ENCODE measurements around the gene LAG3. TPM values are rescaled to one million over a fixed set of nuclear protein-coding genes. Genes with fewer than 3 reads are reported as not detected.

The LAG3 gene
- polyA plus RNA-seq, 2 donors: 0.88 to 1.1 TPM

DNA sequence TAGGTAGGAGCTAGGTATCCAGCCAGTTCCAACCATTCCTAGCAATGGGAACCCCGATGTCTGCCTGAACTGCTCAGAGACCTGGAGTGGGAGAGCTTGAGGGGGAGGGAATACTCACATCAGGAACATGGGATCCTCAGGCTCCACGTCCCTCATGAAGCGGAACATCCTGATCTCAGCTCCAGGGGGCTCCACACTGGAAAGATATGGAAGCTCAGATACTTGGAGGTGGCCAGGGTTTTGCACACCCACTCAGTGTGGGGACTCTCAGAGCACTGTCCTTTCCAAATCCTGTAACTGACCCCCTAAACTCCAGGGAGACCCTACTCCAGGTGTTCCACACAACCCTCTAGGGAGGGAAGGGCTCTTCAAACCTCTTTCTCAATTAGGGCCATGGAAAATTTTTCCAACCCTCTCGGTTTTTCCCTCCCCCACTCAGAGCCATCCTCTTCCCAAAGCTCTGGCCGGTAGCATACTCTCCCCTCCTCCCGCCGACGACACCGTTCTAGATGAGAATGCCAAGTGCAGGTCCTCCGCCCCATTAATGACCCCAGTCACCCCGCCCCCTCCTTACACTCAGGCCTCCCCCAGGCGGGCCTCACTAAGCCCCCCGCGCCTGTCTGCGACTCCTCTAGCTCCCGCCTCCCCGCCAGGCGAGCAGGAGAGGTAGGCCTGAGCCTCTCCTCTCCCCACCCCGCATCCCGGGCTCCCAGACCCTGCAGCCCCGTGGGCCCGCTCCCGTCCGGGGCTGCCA is 20.0 kb upstream of the LAG3 start:
- Histone ChIP-seq H3K4me3 (ENCODE audit: low read depth in 1 of 2, low read length in 2 of 2) (peak overlapping the region; percentile 65 to 96), H3K9me3 (ENCODE audit: control insufficient read depth in 2 of 2, insufficient read depth in 1 of 2, low read depth in 1 of 2, low read length in 1 of 2) (no peaks in the 10 kb centered on the region), H3K4me1 (ENCODE audit: control insufficient read depth in 2 of 2, insufficient read depth in 2 of 2, low read length in 1 of 2) (peaks cover 0 to 4% of the 10 kb centered on the region in 2 donors), H3K36me3 (ENCODE audit: control insufficient read depth in 2 of 2, insufficient read depth in 2 of 2, low read length in 1 of 2) (peaks cover 6 to 33% of the 10 kb centered on the region in 2 donors), H3K27ac (ENCODE audit: low read depth in 2 of 2, low read length in 1 of 2) (peak overlapping the region; percentile 100), H3K27me3 (ENCODE audit: control insufficient read depth in 1 of 2, insufficient read depth in 2 of 2, low read length in 2 of 2) (no peaks in the 10 kb centered on the region)
- 4% methylated on average over 24 of the region's 24 CpGs for WGBS, 2 donors

DNA sequence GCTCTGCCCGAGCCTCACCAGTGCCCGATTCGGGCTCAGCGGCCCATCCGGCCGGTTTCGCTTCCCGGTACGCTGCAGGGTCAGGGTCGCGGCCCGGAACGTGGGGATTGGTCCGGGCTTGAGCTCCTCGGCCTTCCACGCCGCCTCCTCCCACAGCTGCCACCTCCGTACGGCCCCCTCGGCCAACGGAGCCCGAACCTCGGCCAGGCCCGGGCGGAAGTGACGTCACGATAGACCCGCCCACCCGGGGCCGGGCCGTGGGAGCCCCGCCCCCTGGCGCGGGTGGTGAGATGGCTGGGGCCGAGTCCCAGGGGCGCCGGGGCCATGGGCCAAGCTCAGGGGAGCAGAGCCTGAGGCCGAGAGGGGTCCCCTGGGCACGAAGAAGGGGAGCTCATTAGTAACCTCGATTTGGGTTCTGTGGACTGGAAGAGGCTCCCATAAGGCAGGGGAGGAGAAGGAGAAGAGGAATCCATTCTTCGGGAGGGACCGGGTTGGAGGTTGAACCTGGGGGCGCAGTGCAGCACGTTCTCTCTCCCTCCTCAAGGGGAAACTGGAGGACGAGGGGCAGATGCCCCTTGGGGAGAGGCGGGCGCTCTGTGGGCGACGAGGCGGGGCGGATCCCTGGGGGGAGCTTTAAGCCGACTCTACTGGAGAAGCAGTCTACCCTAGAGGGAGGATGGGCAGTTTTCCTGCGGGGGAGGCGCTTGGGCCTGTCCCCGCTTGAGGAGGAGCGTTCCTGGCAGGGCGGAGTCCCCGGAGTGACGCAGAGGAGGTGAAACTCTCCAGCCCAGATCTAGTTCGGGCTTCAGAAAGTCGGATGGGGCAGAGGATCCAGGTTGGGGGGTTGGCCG is 19.2 kb upstream of the LAG3 start, which contains the start of gene MLF2:
Gene MLF2, minus strand, starts transcription at position 221 of the 851 bp plus-strand sequence. CDS start 807 bp downstream, outside the sequence.
- Histone ChIP-seq H3K4me3 (ENCODE audit: low read depth in 1 of 2, low read length in 2 of 2) (peak within 1 kb of the TSS; percentile 65 to 96), H3K36me3 (ENCODE audit: control insufficient read depth in 2 of 2, insufficient read depth in 2 of 2, low read length in 1 of 2) (peaks cover 4 to 26% of the 10 kb centered on the region in 2 donors), H3K27me3 (ENCODE audit: control insufficient read depth in 1 of 2, insufficient read depth in 2 of 2, low read length in 2 of 2) (no peaks in the 10 kb centered on the region), H3K9me3 (ENCODE audit: control insufficient read depth in 2 of 2, insufficient read depth in 1 of 2, low read depth in 1 of 2, low read length in 1 of 2) (no peaks in the 10 kb centered on the region), H3K4me1 (ENCODE audit: control insufficient read depth in 2 of 2, insufficient read depth in 2 of 2, low read length in 1 of 2) (peaks cover 0 to 4% of the 10 kb centered on the region in 2 donors), H3K27ac (ENCODE audit: low read depth in 2 of 2, low read length in 1 of 2) (peak within 1 kb of the TSS; percentile 100)
- WGBS, 2 donors: 0% methylated on average over 61 to 62 of the region's 62 CpGs

DNA sequence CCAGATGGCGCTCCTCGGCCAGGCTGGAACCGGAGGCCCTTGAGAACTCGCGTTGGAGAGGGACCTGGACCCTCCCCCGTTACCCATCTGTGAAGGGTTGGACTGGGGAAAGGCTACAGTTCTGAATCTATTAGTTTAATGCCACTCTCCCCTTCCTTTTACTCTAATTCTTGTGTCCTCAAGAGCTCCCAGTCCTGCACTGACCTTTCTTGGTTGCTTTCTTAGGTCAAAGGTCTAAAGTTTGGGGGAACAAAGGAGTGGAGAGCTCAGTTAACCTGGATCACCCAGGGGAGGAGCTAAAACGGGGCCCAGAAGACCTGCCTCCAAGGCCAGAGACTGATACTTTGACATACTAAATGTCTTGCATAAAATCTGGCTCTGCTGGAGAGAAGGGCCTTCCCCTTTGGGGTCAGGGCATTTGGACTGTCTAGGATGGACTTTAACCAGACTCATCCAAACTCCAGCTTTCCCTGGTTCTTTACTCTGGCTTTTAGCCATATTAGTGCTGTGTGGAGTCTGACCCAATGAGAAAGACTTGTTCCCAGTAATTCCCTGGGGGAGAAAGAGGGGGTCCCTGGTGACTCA is 18.5 kb upstream of the LAG3 start:
- Histone ChIP-seq H3K9me3 (ENCODE audit: control insufficient read depth in 2 of 2, insufficient read depth in 1 of 2, low read depth in 1 of 2, low read length in 1 of 2) (no peaks in the 10 kb centered on the region), H3K36me3 (ENCODE audit: control insufficient read depth in 2 of 2, insufficient read depth in 2 of 2, low read length in 1 of 2) (peaks cover 4 to 21% of the 10 kb centered on the region in 2 donors), H3K27ac (ENCODE audit: low read depth in 2 of 2, low read length in 1 of 2) (peak overlapping the region; percentile 3 to 100), H3K4me1 (ENCODE audit: control insufficient read depth in 2 of 2, insufficient read depth in 2 of 2, low read length in 1 of 2) (peaks cover 0 to 4% of the 10 kb centered on the region in 2 donors), H3K4me3 (ENCODE audit: low read depth in 1 of 2, low read length in 2 of 2) (no peak overlapping the region), H3K27me3 (ENCODE audit: control insufficient read depth in 1 of 2, insufficient read depth in 2 of 2, low read length in 2 of 2) (no peaks in the 10 kb centered on the region)
- 0 to 1% methylated on average over 7 of the region's 7 CpGs for WGBS, 2 donors

DNA sequence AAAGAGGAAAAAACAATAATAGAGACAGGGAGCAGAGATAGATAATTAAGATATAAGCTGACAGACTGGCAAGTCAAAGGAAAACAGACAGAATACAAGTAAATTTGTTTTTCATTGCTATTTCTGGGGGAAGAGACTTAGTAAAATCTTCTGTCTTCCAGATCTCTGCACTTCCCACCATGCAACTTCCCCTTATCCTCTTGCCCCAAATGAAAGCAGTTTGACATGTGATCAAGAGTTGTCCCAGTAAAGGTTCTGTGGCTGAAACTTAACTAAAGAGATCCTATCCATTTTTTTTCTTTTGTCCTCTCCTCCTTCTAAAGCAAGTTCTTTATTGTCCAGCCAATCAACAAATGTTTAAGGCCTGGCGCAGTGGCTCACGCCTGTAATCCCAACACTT is 17.9 kb upstream of the LAG3 start:
- no peak overlapping the region for H3K27ac ChIP-seq (ENCODE audit: low read depth in 2 of 2, low read length in 1 of 2)
- H3K4me1 ChIP-seq (ENCODE audit: control insufficient read depth in 2 of 2, insufficient read depth in 2 of 2, low read length in 1 of 2): peaks cover 0 to 4% of the 10 kb centered on the region in 2 donors
- H3K36me3 ChIP-seq (ENCODE audit: control insufficient read depth in 2 of 2, insufficient read depth in 2 of 2, low read length in 1 of 2): peaks cover 4 to 17% of the 10 kb centered on the region in 2 donors
- H3K4me3 ChIP-seq (ENCODE audit: low read depth in 1 of 2, low read length in 2 of 2): no peak overlapping the region
- WGBS, 2 donors: 88 to 92% methylated on average over 2 of the region's 2 CpGs
- H3K27me3 ChIP-seq (ENCODE audit: control insufficient read depth in 1 of 2, insufficient read depth in 2 of 2, low read length in 2 of 2): no peaks in the 10 kb centered on the region
- H3K9me3 ChIP-seq (ENCODE audit: control insufficient read depth in 2 of 2, insufficient read depth in 1 of 2, low read depth in 1 of 2, low read length in 1 of 2): no peaks in the 10 kb centered on the region

DNA sequence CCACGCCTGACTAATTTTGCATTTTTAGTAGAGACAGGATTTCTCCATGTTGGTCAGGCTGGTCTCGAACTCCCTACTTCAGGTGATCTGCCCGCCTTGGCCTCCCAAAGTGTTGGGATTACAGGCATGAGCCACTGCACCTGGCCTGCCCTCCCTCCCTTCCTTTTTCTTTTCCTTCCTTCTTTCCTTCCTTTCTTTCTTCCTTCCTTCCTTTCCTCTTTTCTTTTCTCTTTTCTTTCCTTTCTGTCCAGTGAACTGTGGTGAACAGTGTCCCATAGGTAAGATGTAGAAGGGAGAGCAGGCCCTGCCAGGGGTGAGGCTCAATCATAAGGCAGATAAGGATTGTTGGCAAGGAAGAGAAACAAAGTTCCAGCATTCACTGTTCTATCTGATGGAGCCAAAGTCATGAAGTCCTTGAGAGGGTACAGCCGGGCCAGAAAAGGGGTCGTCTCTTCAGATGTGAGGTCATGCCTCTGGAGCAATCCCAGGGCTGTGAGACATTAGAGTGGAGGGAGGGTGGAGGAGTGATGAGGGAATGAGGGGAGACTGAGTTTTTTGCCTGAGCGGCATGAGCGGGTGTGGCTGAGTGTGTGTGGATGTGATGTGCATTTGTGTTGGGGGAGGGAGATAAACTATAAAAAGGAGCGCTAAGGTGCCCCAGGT is 15.2 kb upstream of the LAG3 start:
- WGBS, 2 donors: 77 to 87% methylated on average over 8 of the region's 8 CpGs
- no peak overlapping the region for H3K27ac ChIP-seq (ENCODE audit: low read depth in 2 of 2, low read length in 1 of 2)
- H3K9me3 ChIP-seq (ENCODE audit: control insufficient read depth in 2 of 2, insufficient read depth in 1 of 2, low read depth in 1 of 2, low read length in 1 of 2): no peaks in the 10 kb centered on the region
- no peaks in the 10 kb centered on the region for H3K36me3 ChIP-seq (ENCODE audit: control insufficient read depth in 2 of 2, insufficient read depth in 2 of 2, low read length in 1 of 2)
- H3K4me1 ChIP-seq (ENCODE audit: control insufficient read depth in 2 of 2, insufficient read depth in 2 of 2, low read length in 1 of 2): no peaks in the 10 kb centered on the region
- no peak overlapping the region for H3K4me3 ChIP-seq (ENCODE audit: low read depth in 1 of 2, low read length in 2 of 2)
- H3K27me3 ChIP-seq (ENCODE audit: control insufficient read depth in 1 of 2, insufficient read depth in 2 of 2, low read length in 2 of 2): no peaks in the 10 kb centered on the region

DNA sequence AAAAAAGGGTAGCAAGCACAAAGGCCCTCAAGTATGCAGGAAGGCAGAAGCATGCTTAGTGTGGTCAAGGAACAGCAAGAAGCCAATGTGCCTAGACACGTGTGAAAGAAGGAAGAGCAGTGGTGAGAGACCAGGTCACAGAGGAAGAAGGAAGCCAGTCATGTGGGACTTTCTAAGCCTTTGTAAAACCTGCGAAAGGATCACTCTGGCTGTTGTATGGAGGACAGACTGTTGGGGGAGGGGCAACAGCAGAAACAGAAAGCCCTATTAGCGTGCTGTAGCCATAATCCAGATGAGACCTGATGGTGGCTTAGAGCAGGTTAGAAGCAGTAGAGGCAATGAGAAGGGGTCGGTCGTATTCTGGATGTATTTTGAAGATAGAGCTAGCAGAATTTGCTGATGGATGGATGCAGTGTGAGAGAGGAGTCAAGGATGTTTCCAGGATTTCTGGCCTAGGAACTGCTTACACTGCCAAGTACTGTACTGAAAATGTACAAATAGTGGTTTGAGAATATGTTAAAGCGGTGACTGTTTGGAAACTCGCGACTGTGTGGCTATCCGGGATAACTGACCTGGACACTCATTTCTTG is 13.7 kb upstream of the LAG3 start:
- H3K4me1 ChIP-seq (ENCODE audit: control insufficient read depth in 2 of 2, insufficient read depth in 2 of 2, low read length in 1 of 2): no peaks in the 10 kb centered on the region
- no peak overlapping the region for H3K27ac ChIP-seq (ENCODE audit: low read depth in 2 of 2, low read length in 1 of 2)
- 85 to 87% methylated on average over 9 of the region's 9 CpGs for WGBS, 2 donors
- no peaks in the 10 kb centered on the region for H3K9me3 ChIP-seq (ENCODE audit: control insufficient read depth in 2 of 2, insufficient read depth in 1 of 2, low read depth in 1 of 2, low read length in 1 of 2)
- H3K27me3 ChIP-seq (ENCODE audit: control insufficient read depth in 1 of 2, insufficient read depth in 2 of 2, low read length in 2 of 2): no peaks in the 10 kb centered on the region
- no peaks in the 10 kb centered on the region for H3K36me3 ChIP-seq (ENCODE audit: control insufficient read depth in 2 of 2, insufficient read depth in 2 of 2, low read length in 1 of 2)
- no peak overlapping the region for H3K4me3 ChIP-seq (ENCODE audit: low read depth in 1 of 2, low read length in 2 of 2)

DNA sequence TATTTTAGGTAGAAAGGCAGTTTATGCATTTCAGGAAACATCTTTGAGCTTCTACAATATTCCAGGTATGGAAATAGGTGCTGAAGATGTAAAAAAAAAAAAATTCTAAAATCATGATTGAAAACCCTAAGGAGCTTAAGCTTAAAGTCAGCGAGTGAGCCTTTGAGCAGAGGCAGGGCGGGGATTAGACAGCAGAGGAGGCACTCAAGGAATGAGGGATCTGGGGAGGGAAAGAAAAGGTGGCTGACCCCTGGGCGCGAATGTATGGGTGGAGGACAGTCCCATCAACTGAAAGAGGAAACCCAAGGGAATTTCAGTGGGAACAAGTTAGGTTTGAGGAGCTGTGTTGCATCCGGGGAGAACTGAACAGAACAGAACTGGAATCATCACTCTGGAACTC is 12.6 kb upstream of the LAG3 start:
- Histone ChIP-seq H3K4me3 (ENCODE audit: low read depth in 1 of 2, low read length in 2 of 2) (no peak overlapping the region), H3K9me3 (ENCODE audit: control insufficient read depth in 2 of 2, insufficient read depth in 1 of 2, low read depth in 1 of 2, low read length in 1 of 2) (no peaks in the 10 kb centered on the region), H3K27ac (ENCODE audit: low read depth in 2 of 2, low read length in 1 of 2) (no peak overlapping the region), H3K27me3 (ENCODE audit: control insufficient read depth in 1 of 2, insufficient read depth in 2 of 2, low read length in 2 of 2) (no peaks in the 10 kb centered on the region), H3K4me1 (ENCODE audit: control insufficient read depth in 2 of 2, insufficient read depth in 2 of 2, low read length in 1 of 2) (peaks cover 0 to 4% of the 10 kb centered on the region in 2 donors), H3K36me3 (ENCODE audit: control insufficient read depth in 2 of 2, insufficient read depth in 2 of 2, low read length in 1 of 2) (no peaks in the 10 kb centered on the region)
- 88% methylated on average over 5 of the region's 5 CpGs for WGBS, 2 donors

DNA sequence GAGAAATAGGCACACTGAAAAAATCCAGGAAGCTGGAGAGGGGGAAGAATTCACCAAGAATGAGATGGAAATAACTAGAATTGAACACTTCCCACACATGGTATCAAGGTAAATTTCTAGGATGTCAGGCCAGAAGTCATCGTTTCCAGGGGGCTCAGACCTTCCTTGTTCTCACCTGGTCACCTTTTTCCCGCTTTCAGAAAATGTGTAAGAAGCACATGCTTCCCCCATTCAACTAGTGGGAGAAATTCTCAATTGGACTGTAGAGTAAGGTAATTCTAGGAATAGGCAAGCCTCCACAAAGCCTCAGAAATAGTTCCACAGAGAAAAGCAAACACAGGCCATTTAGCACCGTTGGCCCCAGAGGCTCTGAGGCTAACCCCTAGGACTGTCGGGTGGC is 8.9 kb upstream of the LAG3 start:
- Histone ChIP-seq H3K36me3 (ENCODE audit: control insufficient read depth in 2 of 2, insufficient read depth in 2 of 2, low read length in 1 of 2) (no peaks in the 10 kb centered on the region), H3K4me3 (ENCODE audit: low read depth in 1 of 2, low read length in 2 of 2) (no peak overlapping the region), H3K4me1 (ENCODE audit: control insufficient read depth in 2 of 2, insufficient read depth in 2 of 2, low read length in 1 of 2) (peaks cover 2 to 16% of the 10 kb centered on the region in 2 donors), H3K9me3 (ENCODE audit: control insufficient read depth in 2 of 2, insufficient read depth in 1 of 2, low read depth in 1 of 2, low read length in 1 of 2) (no peaks in the 10 kb centered on the region), H3K27me3 (ENCODE audit: control insufficient read depth in 1 of 2, insufficient read depth in 2 of 2, low read length in 2 of 2) (no peaks in the 10 kb centered on the region), H3K27ac (ENCODE audit: low read depth in 2 of 2, low read length in 1 of 2) (peak overlapping the region; percentile 91 to 96)
- 43 to 54% methylated on average over 4 of the region's 4 CpGs for WGBS, 2 donors
